Measurements from ENCODE around the gene KCNIP4. TPM values are rescaled to one million over a fixed set of nuclear protein-coding genes. Genes with fewer than 3 reads are reported as not detected.
"Not testable (repeated sequence)": the region's sequence is repeated elsewhere in the genome, so short reads cannot be mapped to it uniquely, and the experiment has no call there.

Gene KCNIP4
- total RNA-seq, 1 donor from 2014 or later, result 30.4 TPM

- DNase-seq, result no peak
- Mint-ChIP-seq H3K4me3 (ENCODE audit: unreplicated experiment) (no peak overlapping the region), H3K27me3 (ENCODE audit: unreplicated experiment) (no peaks in the 10 kb centered on the region), H3K4me1 (ENCODE audit: low read depth, unreplicated experiment) (no peaks in the 10 kb centered on the region), H3K27ac (ENCODE audit: unreplicated experiment) (no peak overlapping the region), H3K9me3 (ENCODE audit: unreplicated experiment) (no peaks in the 10 kb centered on the region), H3K36me3 (ENCODE audit: unreplicated experiment) (no peaks in the 10 kb centered on the region)
- TF ChIP-seq CTCF (IDR thresholded peaks at IDR 0.05; ENCODE audit: partially characterized antibody, unreplicated experiment), result no peak
Measured at GRCh38 chr4:20760053-20760452, 1188.5 kb downstream of the KCNIP4 start.

GRCh38 chr4:20754036-20754435, 1194.5 kb downstream of the KCNIP4 start:
- H3K27ac Mint-ChIP-seq (ENCODE audit: unreplicated experiment), result no peak overlapping the region
- no peak for DNase-seq
- peaks cover 3% of the 10 kb centered on the region for H3K27me3 Mint-ChIP-seq (ENCODE audit: unreplicated experiment)
- H3K9me3 Mint-ChIP-seq (ENCODE audit: unreplicated experiment), result no peaks in the 10 kb centered on the region
- no peak overlapping the region for H3K4me3 Mint-ChIP-seq (ENCODE audit: unreplicated experiment)
- H3K36me3 Mint-ChIP-seq (ENCODE audit: unreplicated experiment), result no peaks in the 10 kb centered on the region
- no peak for TF ChIP-seq CTCF (IDR thresholded peaks at IDR 0.05; ENCODE audit: partially characterized antibody, unreplicated experiment)
- H3K4me1 Mint-ChIP-seq (ENCODE audit: low read depth, unreplicated experiment), result no peaks in the 10 kb centered on the region

GRCh38 chr4:20752641-20753040, 1195.9 kb downstream of the KCNIP4 start:
- peaks cover 3% of the 10 kb centered on the region for H3K27me3 Mint-ChIP-seq (ENCODE audit: unreplicated experiment)
- no peak overlapping the region for H3K27ac Mint-ChIP-seq (ENCODE audit: unreplicated experiment)
- no peak for DNase-seq
- no peak overlapping the region for H3K4me3 Mint-ChIP-seq (ENCODE audit: unreplicated experiment)
- no peaks in the 10 kb centered on the region for H3K9me3 Mint-ChIP-seq (ENCODE audit: unreplicated experiment)
- no peaks in the 10 kb centered on the region for H3K4me1 Mint-ChIP-seq (ENCODE audit: low read depth, unreplicated experiment)
- no peak for TF ChIP-seq CTCF (IDR thresholded peaks at IDR 0.05; ENCODE audit: partially characterized antibody, unreplicated experiment)
- H3K36me3 Mint-ChIP-seq (ENCODE audit: unreplicated experiment), result no peaks in the 10 kb centered on the region

- H3K4me1 Mint-ChIP-seq (ENCODE audit: low read depth, unreplicated experiment); H3K27ac Mint-ChIP-seq (ENCODE audit: unreplicated experiment); H3K4me3 Mint-ChIP-seq (ENCODE audit: unreplicated experiment); DNase-seq; H3K36me3 Mint-ChIP-seq (ENCODE audit: unreplicated experiment); H3K27me3 Mint-ChIP-seq (ENCODE audit: unreplicated experiment); H3K9me3 Mint-ChIP-seq (ENCODE audit: unreplicated experiment): not testable (repeated sequence)
Measured at GRCh38 chr4:20746000-20746399, 1202.6 kb downstream of the KCNIP4 start.

- Mint-ChIP-seq H3K9me3 (ENCODE audit: unreplicated experiment) (peaks cover 17% of the 10 kb centered on the region), H3K27me3 (ENCODE audit: unreplicated experiment) (peaks cover 2% of the 10 kb centered on the region), H3K27ac (ENCODE audit: unreplicated experiment) (no peak overlapping the region), H3K4me3 (ENCODE audit: unreplicated experiment) (no peak overlapping the region), H3K4me1 (ENCODE audit: low read depth, unreplicated experiment) (no peaks in the 10 kb centered on the region), H3K36me3 (ENCODE audit: unreplicated experiment) (peaks cover 30% of the 10 kb centered on the region)
- DNase-seq, result no peak
- no peak for TF ChIP-seq CTCF (IDR thresholded peaks at IDR 0.05; ENCODE audit: partially characterized antibody, unreplicated experiment)
Measured at GRCh38 chr4:20735931-20736330, 1212.6 kb downstream of the KCNIP4 start.

GRCh38 chr4:20724915-20725314, 1223.7 kb downstream of the KCNIP4 start:
- no peaks in the 10 kb centered on the region for H3K4me1 Mint-ChIP-seq (ENCODE audit: low read depth, unreplicated experiment)
- DNase-seq, result no peak
- no peak overlapping the region for H3K27ac Mint-ChIP-seq (ENCODE audit: unreplicated experiment)
- H3K36me3 Mint-ChIP-seq (ENCODE audit: unreplicated experiment), result peaks cover 25% of the 10 kb centered on the region
- no peak overlapping the region for H3K4me3 Mint-ChIP-seq (ENCODE audit: unreplicated experiment)
- TF ChIP-seq CTCF (IDR thresholded peaks at IDR 0.05; ENCODE audit: partially characterized antibody, unreplicated experiment), result no peak
- peaks cover 2% of the 10 kb centered on the region for H3K9me3 Mint-ChIP-seq (ENCODE audit: unreplicated experiment)
- no peaks in the 10 kb centered on the region for H3K27me3 Mint-ChIP-seq (ENCODE audit: unreplicated experiment)

All from glutamatergic neuron (in vitro differentiated cells).